OCI-LY1 (cell line): ENCODE data around the gene BICD2.

Experiments
- H2AFZ ChIP-seq: fragments of 200-600 bp; sonication (generic), shearing (Covaris generic); 2 replicates; pipeline ENCODE4 v1.6.0; 2014; ENCODE audit warnings: antibody characterized with exemption, mild to moderate bottlenecking, low read length
- H3F3A ChIP-seq: fragments of 200-600 bp; sonication (generic), shearing (Covaris generic); 2 replicates; pipeline ENCODE4 v1.6.0; 2014; ENCODE audit warnings: mild to moderate bottlenecking, antibody characterized with exemption, low read length, moderate library complexity; ENCODE audit not compliant: insufficient read depth
- H3K27ac ChIP-seq: fragments of 200-600 bp; sonication (generic); 2 replicates; pipeline ENCODE4 v1.5.1; 2014; ENCODE audit warnings: low read length, mixed run types, mild to moderate bottlenecking, low read depth; ENCODE audit not compliant: poor library complexity, severe bottlenecking
- H3K27me3 ChIP-seq: fragments of 200-600 bp; sonication (generic); 2 replicates; pipeline ENCODE4 v1.6.0; 2014; ENCODE audit warnings: antibody characterized with exemption, mild to moderate bottlenecking, low read length, moderate library complexity; ENCODE audit not compliant: insufficient read depth
- H3K36me3 ChIP-seq: fragments of 200-600 bp; sonication (generic); 2 replicates; pipeline ENCODE4 v1.6.1; 2014; ENCODE audit warnings: mild to moderate bottlenecking, antibody characterized with exemption, low read length, moderate library complexity, mixed read lengths; ENCODE audit not compliant: insufficient read depth
- H3K4me1 ChIP-seq: fragments of 200-600 bp; sonication (generic); 2 replicates; pipeline ENCODE4 v1.5.1; 2014; ENCODE audit warnings: mild to moderate bottlenecking, low read length, moderate library complexity; ENCODE audit not compliant: insufficient read depth, severe bottlenecking
- H3K4me2 ChIP-seq: fragments of 200-600 bp; sonication (generic), shearing (Covaris generic); 2 replicates; pipeline ENCODE4 v1.6.1; 2014; ENCODE audit warnings: low read length
- H3K4me3 ChIP-seq: fragments of 200-600 bp; sonication (generic); 2 replicates; pipeline ENCODE4 v1.5.1; 2014; ENCODE audit warnings: low read length, low read depth, mild to moderate bottlenecking, mixed read lengths; ENCODE audit not compliant: poor library complexity, severe bottlenecking
- H3K79me2 ChIP-seq: fragments of 200-600 bp; shearing (Covaris generic); 2 replicates; pipeline ENCODE4 v1.6.1; 2016; ENCODE audit warnings: mixed run types, low read length, mixed read lengths; ENCODE audit not compliant: insufficient read depth
- H3K9ac ChIP-seq: fragments of 200-600 bp; sonication (generic), shearing (Covaris generic); 2 replicates; pipeline ENCODE4 v1.6.1; 2014; ENCODE audit warnings: mild to moderate bottlenecking, low read length, mixed read lengths
- H3K9me2 ChIP-seq: fragments of 200-600 bp; sonication (generic), shearing (Covaris generic); 2 replicates; pipeline ENCODE4 v1.6.1; 2014; ENCODE audit warnings: low read depth, mild to moderate bottlenecking, low read length, mixed read lengths
- H3K9me3 ChIP-seq: fragments of 200-600 bp; shearing (Covaris generic); 2 replicates; pipeline ENCODE4 v1.6.1; 2014; ENCODE audit warnings: low read length, mixed read lengths
- H4K20me1 ChIP-seq: fragments of 200-600 bp; sonication (generic), shearing (Covaris generic); 2 replicates; pipeline ENCODE4 v1.6.0; 2016; ENCODE audit warnings: mild to moderate bottlenecking, low read length; ENCODE audit not compliant: insufficient read depth
- EZH2 ChIP-seq: fragments of 200-600 bp; sonication (generic), shearing (Covaris generic); IDR thresholded peaks from 2 replicates; pipeline ENCODE4 v1.8.0; 2017; ENCODE audit warnings: borderline replicate concordance, mixed run types, mild to moderate bottlenecking, antibody characterized with exemption, low read length, moderate library complexity, mixed read lengths
- TF ChIP-seq, protein P1 (sequence below): fragments of 200-600 bp; sonication (generic), shearing (Covaris generic); IDR thresholded peaks from 2 replicates; pipeline ENCODE4 v1.5.1; 2017; ENCODE audit warnings: mild to moderate bottlenecking, antibody characterized with exemption, low read length, moderate library complexity, mixed read lengths

Gene BICD2

DNA sequence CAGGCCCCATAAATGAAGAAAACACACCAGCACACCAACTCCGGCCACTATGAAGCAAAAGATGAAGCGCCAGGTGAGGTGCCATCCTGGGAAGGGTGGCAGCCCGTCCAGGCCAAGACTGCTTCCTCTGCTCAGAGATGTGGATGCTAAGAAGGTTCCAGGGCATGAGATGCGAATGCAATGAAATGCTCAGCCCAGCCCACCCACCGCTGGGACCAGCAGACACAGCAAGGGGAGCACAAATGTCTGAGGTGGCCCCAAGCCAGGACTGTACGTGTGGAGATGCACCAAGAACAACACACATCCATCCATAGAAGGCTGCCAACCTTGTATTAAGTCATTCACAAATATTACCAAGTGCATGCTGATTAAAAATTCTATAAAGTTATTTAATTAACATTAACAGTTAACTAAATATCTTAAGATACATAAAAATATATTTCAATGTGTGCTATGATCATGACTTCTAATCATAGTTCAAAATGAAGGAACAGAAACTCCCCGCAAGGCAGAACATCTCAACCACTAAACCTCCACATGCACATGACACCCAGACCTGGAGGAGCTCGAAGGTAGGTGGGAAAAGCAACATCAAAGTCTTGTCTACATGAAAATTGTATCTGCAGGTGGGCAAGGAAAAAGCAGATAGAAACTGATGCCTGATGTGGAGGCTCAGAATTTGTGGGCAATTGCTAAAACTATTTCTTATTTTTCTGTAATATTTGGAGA is 43.7 kb downstream of the BICD2 start:
- H3F3A ChIP-seq, result peaks cover 7% of the 10 kb centered on the region; the same call in 1 of the 2 replicates
- TF ChIP-seq, protein P1, sequence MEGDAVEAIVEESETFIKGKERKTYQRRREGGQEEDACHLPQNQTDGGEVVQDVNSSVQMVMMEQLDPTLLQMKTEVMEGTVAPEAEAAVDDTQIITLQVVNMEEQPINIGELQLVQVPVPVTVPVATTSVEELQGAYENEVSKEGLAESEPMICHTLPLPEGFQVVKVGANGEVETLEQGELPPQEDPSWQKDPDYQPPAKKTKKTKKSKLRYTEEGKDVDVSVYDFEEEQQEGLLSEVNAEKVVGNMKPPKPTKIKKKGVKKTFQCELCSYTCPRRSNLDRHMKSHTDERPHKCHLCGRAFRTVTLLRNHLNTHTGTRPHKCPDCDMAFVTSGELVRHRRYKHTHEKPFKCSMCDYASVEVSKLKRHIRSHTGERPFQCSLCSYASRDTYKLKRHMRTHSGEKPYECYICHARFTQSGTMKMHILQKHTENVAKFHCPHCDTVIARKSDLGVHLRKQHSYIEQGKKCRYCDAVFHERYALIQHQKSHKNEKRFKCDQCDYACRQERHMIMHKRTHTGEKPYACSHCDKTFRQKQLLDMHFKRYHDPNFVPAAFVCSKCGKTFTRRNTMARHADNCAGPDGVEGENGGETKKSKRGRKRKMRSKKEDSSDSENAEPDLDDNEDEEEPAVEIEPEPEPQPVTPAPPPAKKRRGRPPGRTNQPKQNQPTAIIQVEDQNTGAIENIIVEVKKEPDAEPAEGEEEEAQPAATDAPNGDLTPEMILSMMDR, result no peak
- TF ChIP-seq EZH2, result no peak
- peaks cover 68% of the 10 kb centered on the region for H3K36me3 ChIP-seq
- peak overlapping the region; percentile 43; the same call in 1 of the 2 replicates for H3K9ac ChIP-seq
- no peaks in the 10 kb centered on the region for H3K9me3 ChIP-seq
- H3K27ac ChIP-seq, result peak overlapping the region; percentile 95
- peaks cover 5% of the 10 kb centered on the region; the same call in 1 of the 2 replicates for H3K79me2 ChIP-seq
- no peaks in the 10 kb centered on the region for H3K27me3 ChIP-seq
- H3K4me3 ChIP-seq, result no peak overlapping the region
- peaks cover 95% of the 10 kb centered on the region for H3K4me1 ChIP-seq
- H4K20me1 ChIP-seq, result no peaks in the 10 kb centered on the region
- peak overlapping the region; percentile 59 for H3K4me2 ChIP-seq
- no peaks in the 10 kb centered on the region for H3K9me2 ChIP-seq
- H2AFZ ChIP-seq, result no peak overlapping the region

DNA sequence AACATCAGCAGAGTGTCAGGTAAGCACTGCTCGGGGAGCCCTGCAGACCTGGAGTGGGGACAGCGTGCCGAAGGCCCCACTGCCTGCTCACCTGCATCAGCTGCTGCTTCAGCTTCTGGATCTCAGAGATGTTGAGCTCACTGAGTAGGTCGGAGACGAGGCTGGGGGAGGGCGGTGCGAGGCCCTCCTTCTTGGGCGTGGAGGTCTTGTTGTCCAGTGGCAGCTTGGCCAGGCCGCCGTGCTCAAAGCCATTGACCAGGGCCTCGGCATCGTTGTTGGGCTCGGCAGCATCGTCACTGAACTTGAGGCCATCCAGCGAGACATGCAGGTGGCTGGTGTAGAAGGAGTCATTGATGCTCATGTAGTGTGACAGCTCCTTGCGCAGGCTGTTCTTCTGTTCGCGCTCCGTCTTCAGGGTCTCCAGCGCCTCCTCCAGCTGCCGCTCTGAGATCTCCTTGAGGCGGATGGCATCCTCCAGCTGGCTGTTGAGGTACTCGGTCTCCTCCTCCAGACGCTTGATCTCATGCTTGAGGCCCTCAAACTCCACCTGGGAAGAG is 44.3 kb downstream of the BICD2 start:
- peaks cover 69% of the 10 kb centered on the region for H3K36me3 ChIP-seq
- peaks cover 7% of the 10 kb centered on the region; the same call in 1 of the 2 replicates for H3F3A ChIP-seq
- H3K9ac ChIP-seq, result peak overlapping the region; percentile 18; the same call in 1 of the 2 replicates
- no peaks in the 10 kb centered on the region for H4K20me1 ChIP-seq
- H3K9me2 ChIP-seq, result no peaks in the 10 kb centered on the region
- H3K4me3 ChIP-seq, result no peak overlapping the region
- H3K79me2 ChIP-seq, result peaks cover 5% of the 10 kb centered on the region; the same call in 1 of the 2 replicates
- no peaks in the 10 kb centered on the region for H3K9me3 ChIP-seq
- no peak overlapping the region for H2AFZ ChIP-seq
- peak overlapping the region; percentile 95 for H3K27ac ChIP-seq
- TF ChIP-seq, protein P1, result no peak
- TF ChIP-seq EZH2, result no peak
- H3K4me2 ChIP-seq, result peak overlapping the region; percentile 37; the same call in 1 of the 2 replicates
- no peaks in the 10 kb centered on the region for H3K27me3 ChIP-seq
- peaks cover 88% of the 10 kb centered on the region for H3K4me1 ChIP-seq

DNA sequence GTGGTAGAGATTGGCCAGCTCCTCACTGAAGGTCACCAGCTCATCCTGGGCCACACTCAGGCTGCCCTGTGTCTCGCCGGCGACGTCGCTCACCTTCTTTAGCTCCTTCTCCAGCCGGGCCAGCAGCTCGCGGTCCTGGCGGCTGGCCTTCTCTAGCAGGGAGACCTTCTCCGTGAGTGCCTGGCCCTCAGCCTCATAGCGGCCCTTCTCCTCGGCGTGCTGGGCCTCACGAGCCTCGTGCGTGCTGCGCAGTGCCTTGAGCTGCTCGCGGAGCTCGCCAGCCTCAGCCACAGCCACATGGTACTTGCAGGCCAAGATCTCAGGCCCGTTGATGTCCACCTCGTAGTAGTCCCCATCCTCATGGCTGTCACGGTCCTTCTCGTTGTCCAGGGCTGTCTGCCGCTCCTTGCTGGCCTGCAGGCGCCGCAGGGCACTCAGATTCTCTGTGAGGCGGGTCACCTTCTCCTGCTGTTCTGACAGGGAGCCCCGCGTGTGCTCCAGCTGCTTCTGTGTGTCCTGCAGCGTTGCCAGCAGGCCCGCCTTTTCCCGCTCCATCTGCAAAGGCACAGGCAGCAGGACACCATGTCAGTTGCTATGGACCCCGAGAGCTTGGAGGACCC is 45.5 kb downstream of the BICD2 start:
- Histone ChIP-seq H3K4me1 (peaks cover 76% of the 10 kb centered on the region), H2AFZ (no peak overlapping the region), H3K4me3 (no peak overlapping the region), H3K36me3 (peaks cover 80% of the 10 kb centered on the region), H3K4me2 (no peak overlapping the region), H3F3A (peaks cover 7% of the 10 kb centered on the region; the same call in 1 of the 2 replicates), H3K27me3 (no peaks in the 10 kb centered on the region), H3K79me2 (peaks cover 2% of the 10 kb centered on the region; the same call in 1 of the 2 replicates), H3K9me2 (no peaks in the 10 kb centered on the region), H4K20me1 (no peaks in the 10 kb centered on the region), H3K27ac (peak overlapping the region; percentile 95), H3K9ac (no peak overlapping the region), H3K9me3 (no peaks in the 10 kb centered on the region)
- TF ChIP-seq, protein P1, result no peak
- TF ChIP-seq EZH2, result no peak
